Astrocyte (in vitro differentiated cells and primary cell): ENCODE measurements around the gene ADAMTS13.
"Not testable (repeated sequence)": the region's sequence is repeated elsewhere in the genome, so short reads cannot be mapped to it uniquely, and the experiment has no call there.

Experiments
- EZH2 ChIP-seq: IDR thresholded peaks from 2 replicates; pipeline ENCODE4 v1.6.1; 2012; ENCODE audit warnings: mild to moderate bottlenecking, low read length, inconsistent platforms; ENCODE audit not compliant: insufficient read depth
- TF ChIP-seq, protein P1 (sequence below): IDR thresholded peaks from 2 replicates; pipeline ENCODE4 v1.5.1; 2011; ENCODE audit warnings: low read depth, mild to moderate bottlenecking, inconsistent platforms, low read length, moderate library complexity; ENCODE audit not compliant: insufficient read depth

DNA sequence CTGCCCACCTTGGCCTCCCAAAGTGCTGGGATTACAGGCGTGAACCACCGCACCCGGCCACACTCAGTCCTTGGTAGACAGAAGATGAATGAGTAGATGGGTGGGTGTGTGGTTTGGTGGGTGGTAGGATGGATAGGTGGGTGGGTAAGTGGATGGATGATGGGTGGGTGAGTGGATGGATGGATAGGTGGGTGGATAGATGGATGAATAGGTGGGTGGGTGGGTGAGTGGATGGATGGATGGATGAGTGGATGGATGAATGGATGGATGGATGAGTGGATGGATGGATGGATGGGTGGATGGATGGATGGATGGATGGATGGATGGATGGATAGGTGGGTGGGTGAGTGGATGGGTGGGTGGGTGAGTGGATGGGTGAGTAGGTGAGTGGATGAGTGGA, 29.9 kb upstream of the ADAMTS13 start:
- not testable (repeated sequence) for TF ChIP-seq EZH2
- TF ChIP-seq, protein P1, sequence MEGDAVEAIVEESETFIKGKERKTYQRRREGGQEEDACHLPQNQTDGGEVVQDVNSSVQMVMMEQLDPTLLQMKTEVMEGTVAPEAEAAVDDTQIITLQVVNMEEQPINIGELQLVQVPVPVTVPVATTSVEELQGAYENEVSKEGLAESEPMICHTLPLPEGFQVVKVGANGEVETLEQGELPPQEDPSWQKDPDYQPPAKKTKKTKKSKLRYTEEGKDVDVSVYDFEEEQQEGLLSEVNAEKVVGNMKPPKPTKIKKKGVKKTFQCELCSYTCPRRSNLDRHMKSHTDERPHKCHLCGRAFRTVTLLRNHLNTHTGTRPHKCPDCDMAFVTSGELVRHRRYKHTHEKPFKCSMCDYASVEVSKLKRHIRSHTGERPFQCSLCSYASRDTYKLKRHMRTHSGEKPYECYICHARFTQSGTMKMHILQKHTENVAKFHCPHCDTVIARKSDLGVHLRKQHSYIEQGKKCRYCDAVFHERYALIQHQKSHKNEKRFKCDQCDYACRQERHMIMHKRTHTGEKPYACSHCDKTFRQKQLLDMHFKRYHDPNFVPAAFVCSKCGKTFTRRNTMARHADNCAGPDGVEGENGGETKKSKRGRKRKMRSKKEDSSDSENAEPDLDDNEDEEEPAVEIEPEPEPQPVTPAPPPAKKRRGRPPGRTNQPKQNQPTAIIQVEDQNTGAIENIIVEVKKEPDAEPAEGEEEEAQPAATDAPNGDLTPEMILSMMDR: not testable (repeated sequence)
